ENCODE data around the gene AGAP3. TPM values are rescaled to one million over a fixed set of nuclear protein-coding genes. Genes with fewer than 3 reads are reported as not detected.

Gene AGAP3
- total RNA-seq, 2 donors from 2014 or later: 29.8 to 42.1 TPM

DNA sequence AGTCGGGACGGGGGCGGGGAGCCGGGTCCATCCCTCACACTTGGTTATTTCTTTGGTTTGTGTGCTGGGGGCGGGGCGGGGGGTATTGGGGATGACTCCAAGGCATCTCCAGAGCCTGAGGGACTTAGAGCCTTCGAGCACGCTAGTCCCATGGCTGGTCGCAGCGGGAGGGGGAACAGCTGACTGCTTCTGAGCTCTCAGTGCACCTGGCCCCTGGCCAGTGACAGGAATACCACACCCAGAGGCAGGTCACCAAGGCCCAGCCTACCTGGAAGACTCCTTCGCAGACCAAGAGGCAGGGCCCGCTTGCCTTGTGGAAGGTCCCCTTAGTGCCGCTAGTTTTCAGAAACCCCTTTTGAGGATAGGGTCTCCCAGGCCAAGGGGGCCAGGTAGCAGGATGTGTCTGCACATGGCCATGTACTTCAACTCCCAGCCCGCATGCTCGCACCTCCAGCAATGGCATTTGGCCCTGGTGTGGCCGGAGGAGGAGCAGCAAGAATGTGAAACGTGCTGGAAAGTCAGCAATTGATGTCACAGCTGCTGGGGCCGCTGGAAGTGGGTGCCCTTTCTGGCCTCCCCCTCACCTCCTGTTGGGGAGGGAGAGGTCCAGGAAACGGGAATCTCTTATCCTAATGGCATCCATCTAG, 40.3 kb downstream of the AGAP3 start:
- TF ChIP-seq, protein P1, sequence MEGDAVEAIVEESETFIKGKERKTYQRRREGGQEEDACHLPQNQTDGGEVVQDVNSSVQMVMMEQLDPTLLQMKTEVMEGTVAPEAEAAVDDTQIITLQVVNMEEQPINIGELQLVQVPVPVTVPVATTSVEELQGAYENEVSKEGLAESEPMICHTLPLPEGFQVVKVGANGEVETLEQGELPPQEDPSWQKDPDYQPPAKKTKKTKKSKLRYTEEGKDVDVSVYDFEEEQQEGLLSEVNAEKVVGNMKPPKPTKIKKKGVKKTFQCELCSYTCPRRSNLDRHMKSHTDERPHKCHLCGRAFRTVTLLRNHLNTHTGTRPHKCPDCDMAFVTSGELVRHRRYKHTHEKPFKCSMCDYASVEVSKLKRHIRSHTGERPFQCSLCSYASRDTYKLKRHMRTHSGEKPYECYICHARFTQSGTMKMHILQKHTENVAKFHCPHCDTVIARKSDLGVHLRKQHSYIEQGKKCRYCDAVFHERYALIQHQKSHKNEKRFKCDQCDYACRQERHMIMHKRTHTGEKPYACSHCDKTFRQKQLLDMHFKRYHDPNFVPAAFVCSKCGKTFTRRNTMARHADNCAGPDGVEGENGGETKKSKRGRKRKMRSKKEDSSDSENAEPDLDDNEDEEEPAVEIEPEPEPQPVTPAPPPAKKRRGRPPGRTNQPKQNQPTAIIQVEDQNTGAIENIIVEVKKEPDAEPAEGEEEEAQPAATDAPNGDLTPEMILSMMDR (IDR thresholded peaks at IDR 0.05): no peak
- peaks cover 38% of the 10 kb centered on the region for H3K36me3 ChIP-seq
- H3K27me3 ChIP-seq: no peaks in the 10 kb centered on the region
- no peak overlapping the region for H3K27ac ChIP-seq
- no peak for DNase-seq (ENCODE audit: low spot score)
- H3K4me1 ChIP-seq: peaks cover 0 to 13% of the 10 kb centered on the region in 2 donors
- H3K9me3 ChIP-seq: no peaks in the 10 kb centered on the region
- H3K4me3 ChIP-seq: peak overlapping the region in 1 of 2 donors; percentile 60

DNA sequence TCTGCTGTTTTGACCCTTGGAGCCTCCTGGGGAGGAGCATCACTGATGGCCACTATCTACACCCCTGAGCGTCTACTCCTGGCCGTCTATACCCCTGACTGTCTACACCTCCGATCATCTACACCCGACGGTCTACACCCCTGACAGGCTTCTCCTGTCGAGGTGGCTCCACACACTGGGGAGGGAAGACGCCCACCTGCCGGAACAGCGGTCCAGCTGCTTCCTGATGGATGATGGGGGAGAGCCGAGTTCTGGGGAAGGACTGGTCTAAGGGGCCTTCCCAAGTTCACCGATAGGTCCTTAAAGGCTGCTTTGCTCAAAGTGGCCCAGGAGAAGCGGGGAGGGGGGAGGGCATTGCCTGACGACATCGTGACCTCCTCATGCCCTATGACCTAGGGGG, 41.9 kb downstream of the AGAP3 start:
- DNase-seq (ENCODE audit: low spot score): no peak

DNA sequence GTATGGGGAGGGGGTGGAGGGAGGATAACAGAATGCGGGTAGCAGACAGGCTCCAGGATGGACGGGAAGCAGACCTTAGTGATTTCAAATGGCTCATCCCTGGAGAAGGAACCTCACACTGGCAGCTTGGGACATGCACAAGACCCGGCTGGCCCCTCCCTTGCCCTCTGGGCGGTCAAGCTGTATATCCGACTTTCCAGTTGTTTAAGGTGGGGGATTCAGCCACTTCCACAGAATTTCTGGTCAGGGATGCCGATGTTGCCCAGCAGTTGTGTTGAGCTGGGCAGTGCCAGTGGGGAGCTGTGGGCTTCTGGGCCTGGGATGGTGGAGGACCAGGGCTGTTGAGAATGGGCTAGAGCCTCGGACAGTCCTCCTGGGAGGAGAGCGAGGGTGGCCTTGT, 42.4 kb downstream of the AGAP3 start:
- no peak for DNase-seq (ENCODE audit: low spot score)
- Histone ChIP-seq H3K36me3 (peaks cover 26% of the 10 kb centered on the region), H3K4me1 (peaks cover 0 to 15% of the 10 kb centered on the region in 2 donors), H3K27me3 (no peaks in the 10 kb centered on the region), H3K27ac (no peak overlapping the region), H3K4me3 (no peak overlapping the region), H3K9me3 (no peaks in the 10 kb centered on the region)
- TF ChIP-seq, protein P1 (IDR thresholded peaks at IDR 0.05): no peak

More for the DNA sequence above, 41.9 kb downstream of the AGAP3 start:
- H3K27ac ChIP-seq: no peak overlapping the region
- H3K4me1 ChIP-seq: peaks cover 0 to 15% of the 10 kb centered on the region in 2 donors
- H3K27me3 ChIP-seq: no peaks in the 10 kb centered on the region
- no peaks in the 10 kb centered on the region for H3K9me3 ChIP-seq
- H3K36me3 ChIP-seq: peaks cover 31% of the 10 kb centered on the region
- TF ChIP-seq, protein P1 (IDR thresholded peaks at IDR 0.05): no peak
- no peak overlapping the region for H3K4me3 ChIP-seq

DNA sequence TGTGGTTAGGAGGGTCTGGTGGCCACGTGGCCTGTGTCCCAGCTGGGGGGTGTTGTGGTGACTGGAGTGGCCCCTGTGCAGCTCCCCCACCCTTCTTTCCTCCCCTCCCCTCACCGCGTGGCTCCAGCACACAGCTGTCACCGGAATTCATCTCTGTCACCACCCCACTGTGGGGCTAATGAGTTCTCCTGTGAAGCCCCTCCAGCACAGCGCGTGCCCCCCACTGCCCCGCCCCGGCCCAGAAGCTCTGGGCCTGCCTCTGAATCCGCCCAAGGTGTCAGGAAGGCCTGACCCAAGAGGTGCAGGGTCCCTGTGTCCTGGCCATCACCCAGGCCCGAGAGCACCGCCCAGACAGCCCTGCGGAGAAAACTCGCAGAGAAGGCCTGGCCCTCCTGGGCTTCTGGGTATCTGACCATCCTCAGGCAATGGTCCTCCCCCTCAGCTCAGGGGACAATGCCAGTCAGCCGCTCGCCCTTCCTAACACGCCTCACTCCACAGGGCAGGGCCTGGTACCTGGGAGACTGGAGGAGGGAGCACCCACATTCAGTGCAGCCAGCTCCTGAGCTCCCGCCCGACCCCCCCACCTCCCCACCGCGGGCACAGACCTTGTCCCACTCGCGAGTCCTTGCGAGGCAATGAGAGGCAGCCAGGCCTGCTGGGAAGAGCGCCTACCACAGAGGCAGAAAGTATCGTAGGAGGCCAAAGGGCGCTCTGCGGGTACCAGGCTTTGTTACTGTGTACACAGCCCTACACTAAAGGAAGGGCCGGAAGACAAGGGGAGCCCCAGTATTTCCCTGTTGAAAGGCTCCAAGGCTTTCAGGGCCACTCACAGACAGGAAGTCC, 43.1 kb downstream of the AGAP3 start:
- no peak for DNase-seq (ENCODE audit: low spot score)
- H3K36me3 ChIP-seq: peaks cover 26% of the 10 kb centered on the region

DNA sequence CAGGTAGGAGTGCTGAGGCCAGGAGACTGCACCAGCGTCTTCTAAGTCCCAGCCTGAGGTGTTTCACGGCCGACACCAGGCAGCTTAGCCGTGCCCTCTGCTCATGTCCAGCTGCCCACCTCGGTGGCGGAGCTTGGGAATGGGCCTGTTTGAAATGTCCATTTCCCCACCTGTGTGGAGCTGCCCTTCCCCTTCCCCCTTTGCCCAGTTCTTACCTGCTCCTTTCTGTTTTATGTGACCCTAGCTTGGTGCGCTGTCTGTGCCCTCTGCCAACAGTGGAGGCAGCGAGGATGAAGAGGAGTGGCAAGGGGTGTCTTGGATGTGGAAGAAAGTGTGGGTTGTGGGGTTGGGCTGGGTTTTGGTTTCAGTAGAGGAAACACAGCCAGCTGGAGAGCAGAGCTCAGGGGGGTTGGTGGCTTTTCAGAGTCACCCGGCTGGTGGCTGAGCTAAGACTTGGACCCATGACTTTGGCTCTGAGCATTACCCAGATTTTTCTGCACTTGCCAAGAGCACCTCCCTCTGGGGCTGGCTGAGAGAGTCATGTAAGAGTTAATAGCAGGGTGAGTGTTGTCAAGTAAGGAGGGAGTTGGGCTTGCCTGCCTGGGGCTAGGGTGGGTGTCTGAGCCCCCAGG, 43.8 kb downstream of the AGAP3 start:
- Histone ChIP-seq H3K27me3 (no peaks in the 10 kb centered on the region), H3K36me3 (peaks cover 32% of the 10 kb centered on the region), H3K27ac (no peak overlapping the region), H3K4me1 (peaks cover 0 to 19% of the 10 kb centered on the region in 2 donors), H3K4me3 (no peak overlapping the region), H3K9me3 (no peaks in the 10 kb centered on the region)
- TF ChIP-seq, protein P1 (IDR thresholded peaks at IDR 0.05): no peak
- DNase-seq (ENCODE audit: low spot score): no peak

More for the DNA sequence above, 43.1 kb downstream of the AGAP3 start:
- TF ChIP-seq, protein P1 (IDR thresholded peaks at IDR 0.05): no peak
- Histone ChIP-seq H3K4me3 (no peak overlapping the region), H3K27ac (no peak overlapping the region), H3K27me3 (no peaks in the 10 kb centered on the region), H3K4me1 (peaks cover 0 to 16% of the 10 kb centered on the region in 2 donors), H3K9me3 (no peaks in the 10 kb centered on the region)

All from right atrium auricular region (tissue), 2 donors.